Activated B cell treated with CpG ODN at 0.5 μM for 24 hours (primary cell): Measurements from ENCODE around the gene SLC16A13. TPM values are rescaled to one million over a fixed set of nuclear protein-coding genes. Genes with fewer than 3 reads are reported as not detected.
"Not testable (repeated sequence)": the region's sequence is repeated elsewhere in the genome, so short reads cannot be mapped to it uniquely, and the experiment has no call there.

Source experiments
- ATAC-seq: fragments of 200-7000 bp; cut with Tn5 transposase; one replicate; pipeline ENCODE4 v1.10.0; 2021; ENCODE audit warnings: low read depth, mild to moderate bottlenecking, moderate library complexity
- CTCF ChIA-PET: fragments of 350-600 bp; sonication (Branson Sonifier 250); formaldehyde crosslinking; loops from one replicate; lab custom pipeline; 2021; ENCODE audit warnings: antibody characterized with exemption; lab: Charles Lee
- POLR2A ChIA-PET: fragments of 350-600 bp; sonication (Branson Sonifier 250); formaldehyde crosslinking; loops from one replicate; lab custom pipeline; 2021; ENCODE audit warnings: antibody characterized with exemption; lab: Charles Lee
- DNase-seq: peaks from one replicate; pipeline ENCODE4 v3.0.0; 2022
- H3K27ac Mint-ChIP-seq: one replicate; pipeline ENCODE4 v1.8.0; 2020; ENCODE audit warnings: mixed read lengths
- H3K27me3 Mint-ChIP-seq: one replicate; pipeline ENCODE4 v1.8.0; 2021; ENCODE audit warnings: mixed read lengths
- H3K36me3 Mint-ChIP-seq: one replicate; pipeline ENCODE4 v1.8.0; 2021; ENCODE audit warnings: low read depth, mixed read lengths
- H3K4me1 Mint-ChIP-seq: one replicate; pipeline ENCODE4 v1.8.0; 2021; ENCODE audit warnings: mixed read lengths
- H3K4me3 Mint-ChIP-seq: one replicate; pipeline ENCODE4 v1.8.0; 2020; ENCODE audit warnings: mild to moderate bottlenecking, mixed read lengths
- H3K9me3 Mint-ChIP-seq: one replicate; pipeline ENCODE4 v1.8.0; 2020; ENCODE audit warnings: mixed read lengths
- CTCF ChIP-seq: fragments of 200-600 bp; IDR thresholded peaks from one replicate; pipeline ENCODE4 v1.8.0; 2022; ENCODE audit warnings: antibody characterized with exemption, mild to moderate bottlenecking
- intact Hi-C: fragments of 100-400 bp; cut with micrococcal nuclease; formaldehyde crosslinking; loops from one replicate; pipeline ENCODE4 v1.15.1; 2024
- total RNA-seq: library from RNA; stranded (reverse); gene quantifications from 2 replicates; pipeline ENCODE4 v1.2.3, GENCODE V29; 2022

The SLC16A13 gene
- total RNA-seq, 1 donor from 2014 or later = 11.8 TPM

GRCh38 chr17:7084088-7084487 lies 48.3 kb downstream of the SLC16A13 start:
- H3K36me3 Mint-ChIP-seq = no peaks in the 10 kb centered on the region
- H3K4me1 Mint-ChIP-seq = peaks cover 21% of the 10 kb centered on the region
- intact Hi-C loops = no loop called here
- ATAC-seq (no peak), DNase-seq (no peak)
- H3K9me3 Mint-ChIP-seq = no peaks in the 10 kb centered on the region
- TF ChIP-seq CTCF = no peak
- H3K27me3 Mint-ChIP-seq = peaks cover 25% of the 10 kb centered on the region
- H3K27ac Mint-ChIP-seq = no peak overlapping the region
- ChIA-PET POLR2A (interaction anchor here (0.6 kb wide), 1 partner anchor 49 kb away, joined by 4 read pairs; no protein-coding TSS in a partner anchor), CTCF (no interaction called here)
- H3K4me3 Mint-ChIP-seq = no peak overlapping the region

GRCh38 chr17:7088442-7088841 lies 52.6 kb downstream of the SLC16A13 start:
- H3K27ac Mint-ChIP-seq, DNase-seq, H3K36me3 Mint-ChIP-seq, POLR2A ChIA-PET, CTCF ChIA-PET, intact Hi-C loops, ATAC-seq, H3K4me3 Mint-ChIP-seq, H3K4me1 Mint-ChIP-seq, H3K9me3 Mint-ChIP-seq: not testable (repeated sequence)
- H3K27me3 Mint-ChIP-seq = peaks cover 16% of the 10 kb centered on the region

GRCh38 chr17:7089570-7089969 lies 53.8 kb downstream of the SLC16A13 start:
- CTCF ChIA-PET, H3K27ac Mint-ChIP-seq, H3K4me3 Mint-ChIP-seq, ATAC-seq, POLR2A ChIA-PET, intact Hi-C loops, H3K36me3 Mint-ChIP-seq, DNase-seq, H3K9me3 Mint-ChIP-seq: not testable (repeated sequence)
- peaks cover 12% of the 10 kb centered on the region for H3K27me3 Mint-ChIP-seq
- H3K4me1 Mint-ChIP-seq = peaks cover 12% of the 10 kb centered on the region

Other genes starting within 250 kb of the SLC16A13 start
- gene TEKT1, start 204.3 kb upstream of the SLC16A13 start, total RNA-seq = not detected in 2 replicates
- gene ALOX12, start 40.0 kb upstream of the SLC16A13 start, total RNA-seq = not detected in 2 replicates
- gene RNASEK, start 23.4 kb upstream of the SLC16A13 start, total RNA-seq = 130 and 140 TPM in 2 replicates
- 0.31 and 0.88 TPM in 2 replicates for gene BCL6B, start 13.0 kb upstream of the SLC16A13 start, total RNA-seq
- gene SLC16A11, start 8.1 kb downstream of the SLC16A13 start, total RNA-seq = 3.6 and 4.2 TPM in 2 replicates
- not detected in 2 replicates for gene CLEC10A, start 44.2 kb downstream of the SLC16A13 start, total RNA-seq
- not detected in 2 replicates for gene ASGR2, start 78.8 kb downstream of the SLC16A13 start, total RNA-seq
- gene ASGR1, start 143.4 kb downstream of the SLC16A13 start, total RNA-seq = not detected in 2 replicates
- gene DLG4, start 183.8 kb downstream of the SLC16A13 start, total RNA-seq = 3.9 and 5.0 TPM in 2 replicates
- gene ACADVL, start 183.9 kb downstream of the SLC16A13 start, total RNA-seq = 438 and 469 TPM in 2 replicates
- 56.1 and 64.6 TPM in 2 replicates for gene DVL2, start 198.5 kb downstream of the SLC16A13 start, total RNA-seq
- 45.5 and 46.6 TPM in 2 replicates for gene PHF23, start 203.4 kb downstream of the SLC16A13 start, total RNA-seq
- 291 and 325 TPM in 2 replicates for gene GABARAP, start 206.4 kb downstream of the SLC16A13 start, total RNA-seq
- 165 and 168 TPM in 2 replicates for gene CTDNEP1, start 215.7 kb downstream of the SLC16A13 start, total RNA-seq
- gene ELP5, start 216.2 kb downstream of the SLC16A13 start, total RNA-seq = 49.2 and 53.6 TPM in 2 replicates
- gene CLDN7, start 226.5 kb downstream of the SLC16A13 start, total RNA-seq = 1.1 and 1.8 TPM in 2 replicates
- gene SLC2A4, start 245.7 kb downstream of the SLC16A13 start, total RNA-seq = not detected in 2 replicates